Measurements from ENCODE around the gene TMEM167B. TPM values are rescaled to one million over a fixed set of nuclear protein-coding genes. Genes with fewer than 3 reads are reported as not detected.

The TMEM167B gene
- total and polyA plus RNA-seq, 5 donors from 2014 or later, result 29.3 to 69.7 (median 37.2) TPM

- H3K4me3 ChIP-seq (ENCODE audit: low read depth, low read length), result no peak overlapping the region
- peak in 1 of 3 donors; percentile 38 for DNase-seq
- peak overlapping the region; percentile 67 for H3K27ac ChIP-seq (ENCODE audit: insufficient read depth, low read length, poor library complexity, severe bottlenecking)
Measured at GRCh38 chr1:109112056-109112651, 21.6 kb downstream of the TMEM167B start.

GRCh38 chr1:109112652-109113285, 22.2 kb downstream of the TMEM167B start:
- ATAC-seq (ENCODE audit: low read depth in 2 of 2) (peak; percentile 43 to 52), DNase-seq (peak; percentile 78 to 82 (median 81))
- Mint-ChIP-seq H3K27ac (peak overlapping the region; percentile 94 to 97 (median 95)), H3K4me1 (peaks cover 15 to 35% (median 22%) of the 10 kb centered on the region in 4 donors), H3K9me3 (peaks cover 0 to 2% (median 0%) of the 10 kb centered on the region in 7 donors), H3K4me3 (peak overlapping the region; percentile 86 to 98 (median 91)), H3K36me3 (peaks cover 4% of the 10 kb centered on the region), H3K27me3 (peaks cover 14% of the 10 kb centered on the region)
- peak overlapping the region; percentile 67 for H3K27ac ChIP-seq (ENCODE audit: insufficient read depth, low read length, poor library complexity, severe bottlenecking)
- H3K4me1 ChIP-seq (ENCODE audit: control insufficient read depth, insufficient read depth, low read length, poor library complexity, severe bottlenecking), result peaks cover 28% of the 10 kb centered on the region
- peak overlapping the region; percentile 51 for H3K4me3 ChIP-seq (ENCODE audit: low read depth, low read length)
- no peaks in the 10 kb centered on the region for H3K9me3 ChIP-seq (ENCODE audit: control insufficient read depth in 2 of 2, low read length in 2 of 2)
- no peaks in the 10 kb centered on the region for H3K36me3 ChIP-seq (ENCODE audit: control insufficient read depth, insufficient read depth, low read length)
- peaks cover 2% of the 10 kb centered on the region for H3K27me3 ChIP-seq (ENCODE audit: control insufficient read depth, insufficient read depth, low read length)

More at GRCh38 chr1:109112056-109112651, 21.6 kb downstream of the TMEM167B start:
- Histone ChIP-seq H3K36me3 (ENCODE audit: control insufficient read depth, insufficient read depth, low read length) (no peaks in the 10 kb centered on the region), H3K9me3 (ENCODE audit: control insufficient read depth in 2 of 2, low read length in 2 of 2) (no peaks in the 10 kb centered on the region), H3K27me3 (ENCODE audit: control insufficient read depth, insufficient read depth, low read length) (peaks cover 2% of the 10 kb centered on the region), H3K4me1 (ENCODE audit: control insufficient read depth, insufficient read depth, low read length, poor library complexity, severe bottlenecking) (peaks cover 28% of the 10 kb centered on the region)
- peaks cover 0 to 2% (median 0%) of the 10 kb centered on the region in 7 donors for H3K9me3 Mint-ChIP-seq
- peak overlapping the region; percentile 54 to 97 (median 94) for H3K27ac Mint-ChIP-seq
- peak overlapping the region; percentile 86 to 98 (median 91) for H3K4me3 Mint-ChIP-seq
- no peak for ATAC-seq (ENCODE audit: low read depth in 2 of 2)
- no peaks in the 10 kb centered on the region for H3K36me3 Mint-ChIP-seq
- peaks cover 14% of the 10 kb centered on the region for H3K27me3 Mint-ChIP-seq
- peaks cover 15 to 35% (median 22%) of the 10 kb centered on the region in 4 donors for H3K4me1 Mint-ChIP-seq

- no peaks in the 10 kb centered on the region for H3K36me3 ChIP-seq (ENCODE audit: control insufficient read depth, insufficient read depth, low read length)
- H3K9me3 ChIP-seq (ENCODE audit: control insufficient read depth in 2 of 2, low read length in 2 of 2), result no peaks in the 10 kb centered on the region
- H3K4me1 Mint-ChIP-seq, result peaks cover 15 to 38% (median 25%) of the 10 kb centered on the region in 4 donors
- DNase-seq (peak; percentile 90 to 94 (median 90)), ATAC-seq (ENCODE audit: low read depth in 2 of 2) (peak; percentile 93 to 95)
- peak within 1 kb of the TSS; percentile 86 to 98 (median 92) for H3K4me3 Mint-ChIP-seq
- H3K36me3 Mint-ChIP-seq, result peaks cover 4% of the 10 kb centered on the region
- H3K27ac Mint-ChIP-seq, result peak within 1 kb of the TSS; percentile 94 to 97 (median 95)
- peaks cover 2% of the 10 kb centered on the region for H3K27me3 ChIP-seq (ENCODE audit: control insufficient read depth, insufficient read depth, low read length)
- peak within 1 kb of the TSS; percentile 67 for H3K27ac ChIP-seq (ENCODE audit: insufficient read depth, low read length, poor library complexity, severe bottlenecking)
- H3K4me1 ChIP-seq (ENCODE audit: control insufficient read depth, insufficient read depth, low read length, poor library complexity, severe bottlenecking), result peaks cover 28% of the 10 kb centered on the region
- peaks cover 0 to 2% (median 0%) of the 10 kb centered on the region in 7 donors for H3K9me3 Mint-ChIP-seq
- peaks cover 14% of the 10 kb centered on the region for H3K27me3 Mint-ChIP-seq
- H3K4me3 ChIP-seq (ENCODE audit: low read depth, low read length), result peak within 1 kb of the TSS; percentile 71
Measured at GRCh38 chr1:109113590-109114341, 23.2 kb downstream of the TMEM167B start, which contains the start of gene ELAPOR1. Gene ELAPOR1 (plus strand): TSS chr1:109114115. CDS start chr1:109114184, 69 bp downstream.

- no peak for DNase-seq
- no peak for ATAC-seq (ENCODE audit: low read depth in 2 of 2)
- peaks cover 14% of the 10 kb centered on the region for H3K27me3 Mint-ChIP-seq
- Histone ChIP-seq H3K4me1 (ENCODE audit: control insufficient read depth, insufficient read depth, low read length, poor library complexity, severe bottlenecking) (peaks cover 28% of the 10 kb centered on the region), H3K27ac (ENCODE audit: insufficient read depth, low read length, poor library complexity, severe bottlenecking) (no peak overlapping the region), H3K4me3 (ENCODE audit: low read depth, low read length) (peak overlapping the region; percentile 67), H3K27me3 (ENCODE audit: control insufficient read depth, insufficient read depth, low read length) (peaks cover 2% of the 10 kb centered on the region), H3K9me3 (ENCODE audit: control insufficient read depth in 2 of 2, low read length in 2 of 2) (no peaks in the 10 kb centered on the region), H3K36me3 (ENCODE audit: control insufficient read depth, insufficient read depth, low read length) (no peaks in the 10 kb centered on the region)
- H3K4me3 Mint-ChIP-seq, result peak overlapping the region; percentile 86 to 95 (median 91)
- peaks cover 15 to 38% (median 25%) of the 10 kb centered on the region in 4 donors for H3K4me1 Mint-ChIP-seq
- peaks cover 4% of the 10 kb centered on the region for H3K36me3 Mint-ChIP-seq
- H3K27ac Mint-ChIP-seq, result peak overlapping the region in 2 of 3 donors; percentile 57 to 94
- peaks cover 0 to 2% (median 0%) of the 10 kb centered on the region in 7 donors for H3K9me3 Mint-ChIP-seq
Measured at GRCh38 chr1:109114342-109114674, 23.7 kb downstream of the TMEM167B start.

GRCh38 chr1:109115685-109116084, 25.1 kb downstream of the TMEM167B start:
- no peaks in the 10 kb centered on the region for H3K9me3 ChIP-seq (ENCODE audit: control insufficient read depth in 2 of 2, low read length in 2 of 2)
- H3K4me3 Mint-ChIP-seq, result peak overlapping the region in 3 of 4 donors; percentile 3 to 75 (median 45)
- no peak for ATAC-seq (ENCODE audit: low read depth in 2 of 2)
- peaks cover 15 to 38% (median 25%) of the 10 kb centered on the region in 4 donors for H3K4me1 Mint-ChIP-seq
- DNase-seq, result no peak
- no peak overlapping the region for H3K27ac ChIP-seq (ENCODE audit: insufficient read depth, low read length, poor library complexity, severe bottlenecking)
- H3K27me3 ChIP-seq (ENCODE audit: control insufficient read depth, insufficient read depth, low read length), result peaks cover under 1% of the 10 kb centered on the region
- H3K4me3 ChIP-seq (ENCODE audit: low read depth, low read length), result no peak overlapping the region
- no peaks in the 10 kb centered on the region for H3K36me3 ChIP-seq (ENCODE audit: control insufficient read depth, insufficient read depth, low read length)
- peaks cover 28% of the 10 kb centered on the region for H3K4me1 ChIP-seq (ENCODE audit: control insufficient read depth, insufficient read depth, low read length, poor library complexity, severe bottlenecking)
- no peak overlapping the region for H3K27ac Mint-ChIP-seq
- peaks cover 0 to 2% (median 0%) of the 10 kb centered on the region in 7 donors for H3K9me3 Mint-ChIP-seq
- H3K36me3 Mint-ChIP-seq, result peaks cover 4% of the 10 kb centered on the region
- peaks cover 10% of the 10 kb centered on the region for H3K27me3 Mint-ChIP-seq

GRCh38 chr1:109116286-109116685, 25.7 kb downstream of the TMEM167B start:
- Histone ChIP-seq H3K36me3 (ENCODE audit: control insufficient read depth, insufficient read depth, low read length) (no peaks in the 10 kb centered on the region), H3K4me3 (ENCODE audit: low read depth, low read length) (no peak overlapping the region), H3K4me1 (ENCODE audit: control insufficient read depth, insufficient read depth, low read length, poor library complexity, severe bottlenecking) (peaks cover 28% of the 10 kb centered on the region), H3K27me3 (ENCODE audit: control insufficient read depth, insufficient read depth, low read length) (no peaks in the 10 kb centered on the region), H3K9me3 (ENCODE audit: control insufficient read depth in 2 of 2, low read length in 2 of 2) (no peaks in the 10 kb centered on the region), H3K27ac (ENCODE audit: insufficient read depth, low read length, poor library complexity, severe bottlenecking) (no peak overlapping the region)
- peak overlapping the region in 2 of 4 donors; percentile 0 to 75 for H3K4me3 Mint-ChIP-seq
- DNase-seq, result no peak
- ATAC-seq (ENCODE audit: low read depth in 2 of 2), result no peak
- H3K9me3 Mint-ChIP-seq, result peaks cover 0 to 2% (median 0%) of the 10 kb centered on the region in 7 donors
- H3K27ac Mint-ChIP-seq, result no peak overlapping the region
- H3K27me3 Mint-ChIP-seq, result peaks cover 10% of the 10 kb centered on the region
- H3K36me3 Mint-ChIP-seq, result peaks cover 4% of the 10 kb centered on the region
- H3K4me1 Mint-ChIP-seq, result peaks cover 15 to 38% (median 25%) of the 10 kb centered on the region in 4 donors

- Histone ChIP-seq H3K4me1 (ENCODE audit: control insufficient read depth, insufficient read depth, low read length, poor library complexity, severe bottlenecking) (peaks cover 17% of the 10 kb centered on the region), H3K9me3 (ENCODE audit: control insufficient read depth in 2 of 2, low read length in 2 of 2) (no peaks in the 10 kb centered on the region), H3K27ac (ENCODE audit: insufficient read depth, low read length, poor library complexity, severe bottlenecking) (no peak overlapping the region), H3K36me3 (ENCODE audit: control insufficient read depth, insufficient read depth, low read length) (no peaks in the 10 kb centered on the region), H3K4me3 (ENCODE audit: low read depth, low read length) (no peak overlapping the region), H3K27me3 (ENCODE audit: control insufficient read depth, insufficient read depth, low read length) (no peaks in the 10 kb centered on the region)
- ATAC-seq (ENCODE audit: low read depth in 2 of 2) (no peak), DNase-seq (no peak)
- peaks cover 2% of the 10 kb centered on the region for H3K27me3 Mint-ChIP-seq
- H3K27ac Mint-ChIP-seq, result no peak overlapping the region
- H3K4me3 Mint-ChIP-seq, result no peak overlapping the region
- H3K4me1 Mint-ChIP-seq, result peaks cover 4 to 28% (median 17%) of the 10 kb centered on the region in 4 donors
- peaks cover 4% of the 10 kb centered on the region for H3K36me3 Mint-ChIP-seq
- peaks cover 0 to under 1% (median 0%) of the 10 kb centered on the region in 7 donors for H3K9me3 Mint-ChIP-seq
Measured at GRCh38 chr1:109118089-109118488, 27.5 kb downstream of the TMEM167B start.

Data from CD4-positive, CD25-positive, alpha-beta regulatory T cell (primary cell).